GM18508 (cell line): ENCODE measurements around the gene PFKFB1.
"Not testable (repeated sequence)": the region's sequence is repeated elsewhere in the genome, so short reads cannot be mapped to it uniquely, and the experiment has no call there.

Experiments
- ATAC-seq: cut with Tn5 transposase; IDR thresholded peaks from one replicate; pipeline ENCODE4 v1.9.1; 2021; ENCODE audit warnings: moderate number of reproducible peaks; ENCODE audit not compliant: insufficient read depth, unreplicated experiment

PFKFB1 gene

DNA sequence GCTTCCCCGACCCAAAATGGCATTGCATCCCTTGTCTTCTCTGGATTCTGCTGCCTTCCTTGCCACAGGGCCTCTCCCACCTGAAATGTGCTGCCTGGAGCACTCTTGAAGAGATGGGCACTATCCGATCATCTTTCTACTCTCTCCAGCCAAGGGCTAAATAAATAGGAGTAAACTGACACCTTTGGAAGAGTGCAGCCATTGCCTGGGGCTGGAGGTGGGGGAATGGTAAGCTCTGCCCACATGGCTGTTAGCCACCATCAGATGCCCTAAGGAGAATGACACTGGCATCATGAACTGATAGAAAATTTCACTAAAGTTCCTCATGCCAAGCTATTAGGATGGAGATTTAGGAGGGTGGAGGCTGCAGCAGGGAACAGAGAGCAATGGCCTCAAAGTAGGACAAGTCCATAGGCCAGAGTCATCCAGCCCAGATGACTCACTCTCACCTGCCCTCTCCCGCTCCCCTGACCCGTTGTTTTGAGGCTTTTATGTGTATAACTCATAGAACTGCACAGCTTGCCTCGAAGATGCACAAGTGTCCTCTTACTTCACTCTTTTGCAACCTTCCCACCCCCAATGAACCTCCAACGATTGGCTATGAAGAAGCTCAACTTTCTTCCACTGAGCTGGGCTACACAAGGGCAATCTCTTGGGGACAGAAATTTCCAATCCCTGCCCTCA is 822 bp upstream of the PFKFB1 start:
- ATAC-seq, result no peak

DNA sequence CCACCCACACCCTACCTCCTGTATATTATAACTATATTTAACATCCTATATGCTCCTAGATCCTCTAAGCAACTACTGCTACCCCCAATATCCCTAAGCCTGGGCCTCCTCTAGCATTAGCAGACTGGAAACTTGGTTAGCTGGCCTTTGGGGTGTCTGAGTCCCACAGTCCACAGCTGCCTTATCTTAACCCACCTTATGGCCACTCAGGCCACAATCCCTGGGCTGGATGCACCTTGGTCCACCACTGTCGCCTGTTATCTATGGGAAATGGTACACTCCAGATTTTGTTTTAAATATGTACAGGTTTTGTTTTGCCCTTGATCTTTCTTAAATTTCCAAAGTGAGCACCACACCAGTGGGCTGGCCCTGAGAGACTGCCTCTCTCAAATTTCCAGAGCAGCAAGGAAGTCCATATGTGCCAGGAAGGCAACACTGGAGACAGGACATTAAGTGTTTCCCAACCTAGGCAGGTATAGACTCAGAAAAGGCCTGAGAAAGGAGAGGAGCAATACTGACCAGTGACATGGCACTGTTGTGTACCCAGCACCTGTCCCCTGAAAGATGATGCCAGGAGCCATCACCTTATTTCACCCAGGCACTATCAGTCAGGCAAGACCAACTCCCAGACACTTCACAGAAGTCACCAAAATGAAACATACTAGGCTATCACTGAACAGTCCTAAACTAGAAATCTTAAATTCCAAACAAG is 921 bp downstream of the PFKFB1 start:
- no peak for ATAC-seq

DNA sequence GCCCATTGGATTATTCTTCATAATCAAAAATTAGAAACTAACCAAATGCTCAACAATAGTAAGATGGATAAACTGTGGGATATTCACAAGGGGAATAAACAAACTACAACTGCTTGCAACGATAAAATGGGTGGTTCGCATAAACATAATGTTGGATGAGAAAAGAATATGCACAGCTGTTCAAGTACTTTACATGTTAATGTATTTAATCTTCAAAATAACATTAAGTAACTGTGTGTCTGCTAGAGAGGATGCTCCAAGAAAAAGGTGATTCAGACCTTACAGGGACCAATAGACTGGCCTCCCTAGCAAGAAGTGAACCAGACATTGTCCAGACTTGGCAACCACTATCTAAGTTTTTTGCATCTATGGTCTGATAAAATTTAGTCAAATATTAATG is 2.3 kb downstream of the PFKFB1 start:
- no peak for ATAC-seq

GRCh38 chrX:54983306-54983705 is 10.7 kb downstream of the PFKFB1 start:
- ATAC-seq, result not testable (repeated sequence)

DNA sequence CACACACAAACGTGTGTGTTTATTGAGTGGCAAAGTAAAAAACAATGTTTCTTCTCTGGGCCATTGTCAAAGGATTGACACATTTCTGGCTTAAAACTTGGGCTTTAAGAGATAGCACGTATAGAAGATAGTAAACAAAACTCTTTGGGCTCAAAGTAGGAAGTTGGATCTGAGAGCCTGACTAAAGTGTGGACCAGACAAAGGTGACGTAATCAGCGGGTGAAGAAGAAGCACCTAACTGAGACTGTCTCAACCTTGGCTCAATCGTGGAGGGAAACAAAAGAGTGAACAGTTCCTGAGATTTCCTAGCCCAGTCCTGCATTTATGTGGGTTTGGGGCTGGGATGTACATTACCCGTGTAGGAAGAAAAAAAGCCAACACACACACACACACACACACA is 13.7 kb downstream of the PFKFB1 start:
- ATAC-seq, result no peak

- no peak for ATAC-seq
Observed at GRCh38 chrX:54979432-54979831, 14.6 kb downstream of the PFKFB1 start.

GRCh38 chrX:54978448-54978847 is 15.5 kb downstream of the PFKFB1 start:
- no peak for ATAC-seq

GRCh38 chrX:54977387-54977786 is 16.6 kb downstream of the PFKFB1 start:
- no peak for ATAC-seq

- no peak for ATAC-seq
Observed at GRCh38 chrX:54964766-54965497, 29.1 kb downstream of the PFKFB1 start.

- ATAC-seq, result no peak
Observed at GRCh38 chrX:54961750-54962149, 32.2 kb downstream of the PFKFB1 start.

GRCh38 chrX:54950730-54951375 is 43.1 kb downstream of the PFKFB1 start:
- ATAC-seq, result no peak

- no peak for ATAC-seq
Observed at GRCh38 chrX:54945224-54945623, 48.8 kb downstream of the PFKFB1 start.

GRCh38 chrX:54944816-54945215 is 49.2 kb downstream of the PFKFB1 start:
- no peak for ATAC-seq

GRCh38 chrX:54937416-54937815 is 56.6 kb downstream of the PFKFB1 start:
- no peak for ATAC-seq

DNA sequence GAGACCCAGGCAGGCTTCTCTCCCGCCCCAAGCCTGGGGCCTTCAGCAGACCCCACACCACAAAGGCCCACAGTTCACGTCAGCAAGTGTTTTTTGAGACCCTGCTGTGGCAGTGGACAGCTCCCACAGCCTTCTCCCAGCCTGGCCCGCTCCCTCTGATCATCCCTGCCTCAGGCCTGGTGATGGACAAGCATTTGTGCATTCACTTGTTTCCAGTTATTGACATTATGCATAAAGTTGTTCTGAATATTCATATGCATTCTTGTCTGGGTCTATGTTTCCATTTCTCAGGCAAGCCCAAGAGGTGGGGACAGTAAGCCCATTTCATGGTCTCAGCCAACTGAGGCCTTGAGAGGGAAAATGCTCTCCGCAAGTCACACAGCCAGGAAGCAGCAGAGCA is 58.7 kb downstream of the PFKFB1 start:
- no peak for ATAC-seq

DNA sequence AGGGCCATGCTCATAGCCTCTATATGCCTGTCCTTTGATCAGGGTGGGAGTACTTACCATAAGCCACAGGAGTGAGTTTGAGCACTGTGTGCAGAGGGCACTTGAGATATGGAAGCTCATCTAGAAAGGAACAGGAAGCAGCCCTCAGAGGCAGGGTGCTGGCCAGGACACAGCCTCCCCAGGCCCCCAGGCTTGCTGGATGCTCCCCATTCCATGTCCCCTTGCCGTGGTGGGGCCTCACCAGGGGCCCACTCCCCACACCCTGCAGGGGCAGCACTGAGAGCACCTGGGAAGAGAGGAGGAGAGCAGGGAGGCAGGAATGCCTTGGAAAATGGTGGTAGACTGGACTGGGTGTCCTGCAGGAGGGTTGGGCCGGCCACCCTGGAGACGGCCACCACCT is 59.1 kb downstream of the PFKFB1 start:
- ATAC-seq, result no peak

GRCh38 chrX:54934058-54934457 is 59.9 kb downstream of the PFKFB1 start:
- ATAC-seq, result no peak

- ATAC-seq, result no peak
Observed at GRCh38 chrX:54933150-54933826, 60.7 kb downstream of the PFKFB1 start.

GRCh38 chrX:54931107-54931506 is 62.9 kb downstream of the PFKFB1 start:
- no peak for ATAC-seq

DNA sequence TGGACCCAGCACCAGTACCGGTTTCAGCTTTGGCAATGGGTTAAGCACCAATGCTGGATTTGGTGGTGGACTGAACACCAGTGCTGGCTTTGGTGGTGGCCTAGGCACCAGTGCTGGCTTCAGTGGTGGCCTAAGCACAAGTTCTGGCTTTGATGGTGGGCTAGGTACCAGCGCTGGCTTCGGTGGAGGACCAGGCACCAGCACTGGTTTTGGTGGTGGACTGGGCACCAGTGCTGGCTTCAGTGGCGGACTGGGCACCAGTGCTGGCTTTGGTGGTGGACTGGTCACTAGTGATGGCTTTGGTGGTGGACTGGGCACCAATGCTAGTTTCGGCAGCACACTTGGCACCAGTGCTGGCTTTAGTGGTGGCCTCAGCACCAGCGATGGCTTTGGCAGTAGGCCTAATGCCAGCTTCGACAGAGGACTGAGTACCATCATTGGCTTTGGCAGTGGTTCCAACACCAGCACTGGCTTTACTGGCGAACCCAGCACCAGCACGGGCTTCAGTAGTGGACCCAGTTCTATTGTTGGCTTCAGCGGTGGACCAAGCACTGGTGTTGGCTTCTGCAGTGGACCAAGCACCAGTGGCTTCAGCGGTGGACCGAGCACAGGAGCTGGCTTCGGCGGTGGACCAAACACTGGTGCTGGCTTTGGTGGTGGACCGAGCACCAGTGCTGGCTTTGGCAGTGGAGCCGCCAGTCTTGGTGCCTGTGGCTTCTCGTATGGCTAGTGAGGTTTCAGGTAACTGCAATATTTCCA is 63.5 kb downstream of the PFKFB1 start:
- no peak for ATAC-seq
